ENCODE results near the gene TMOD1.

The TMOD1 gene

GRCh38 chr9:97517331-97518089 lies 16.0 kb downstream of the TMOD1 start:
- no peak for DNase-seq (ENCODE audit: low read depth, low spot score)

GRCh38 chr9:97518166-97518908 lies 16.9 kb downstream of the TMOD1 start:
- no peak for DNase-seq (ENCODE audit: low read depth, low spot score)

GRCh38 chr9:97518909-97519307 lies 17.4 kb downstream of the TMOD1 start:
- no peak for DNase-seq (ENCODE audit: low read depth, low spot score)

GRCh38 chr9:97519441-97519970 lies 18.0 kb downstream of the TMOD1 start:
- DNase-seq (ENCODE audit: low read depth, low spot score), result no peak

GRCh38 chr9:97521576-97522333 lies 20.3 kb downstream of the TMOD1 start:
- no peak for DNase-seq (ENCODE audit: low read depth, low spot score)

- no peak for DNase-seq (ENCODE audit: low read depth, low spot score)
These were observed 23.0 kb downstream of the TMOD1 start for GRCh38 chr9:97524424-97524823.

- no peak for DNase-seq (ENCODE audit: low read depth, low spot score)
These were observed 24.0 kb downstream of the TMOD1 start for GRCh38 chr9:97525451-97525850.

GRCh38 chr9:97526895-97527575 lies 25.6 kb downstream of the TMOD1 start:
- no peak for DNase-seq (ENCODE audit: low read depth, low spot score)

GRCh38 chr9:97527626-97528528 lies 26.4 kb downstream of the TMOD1 start:
- DNase-seq (ENCODE audit: low read depth, low spot score), result no peak

GRCh38 chr9:97528529-97529230 lies 27.2 kb downstream of the TMOD1 start:
- no peak for DNase-seq (ENCODE audit: low read depth, low spot score)

- DNase-seq (ENCODE audit: low read depth, low spot score), result no peak
These were observed 28.1 kb downstream of the TMOD1 start for GRCh38 chr9:97529363-97530076.

- DNase-seq (ENCODE audit: low read depth, low spot score), result no peak
These were observed 30.5 kb downstream of the TMOD1 start for GRCh38 chr9:97531888-97532376.

GRCh38 chr9:97534185-97534584 lies 32.7 kb downstream of the TMOD1 start:
- DNase-seq (ENCODE audit: low read depth, low spot score), result no peak

GRCh38 chr9:97534961-97535594 lies 33.6 kb downstream of the TMOD1 start:
- DNase-seq (ENCODE audit: low read depth, low spot score), result no peak

GRCh38 chr9:97535771-97536170 lies 34.3 kb downstream of the TMOD1 start:
- no peak for DNase-seq (ENCODE audit: low read depth, low spot score)

GRCh38 chr9:97536480-97536879 lies 35.0 kb downstream of the TMOD1 start:
- DNase-seq (ENCODE audit: low read depth, low spot score), result no peak

- DNase-seq (ENCODE audit: low read depth, low spot score), result no peak
These were observed 42.1 kb downstream of the TMOD1 start for GRCh38 chr9:97543561-97543960.

GRCh38 chr9:97545486-97545885 lies 44.0 kb downstream of the TMOD1 start:
- DNase-seq (ENCODE audit: low read depth, low spot score), result no peak
